Activated CD8-positive, alpha-beta memory T cell treated with anti-CD3 and anti-CD28 coated beads for 36 hours (primary cell): ENCODE data around the gene RNF144B. TPM values are rescaled to one million over a fixed set of nuclear protein-coding genes. Genes with fewer than 3 reads are reported as not detected.

Experiments
- total RNA-seq, 2 experiments: library from RNA; stranded (reverse); gene quantifications; one replicate each; pipeline ENCODE4 v1.2.3, GENCODE V29; 2021

RNF144B gene
- total RNA-seq, 2 experiments from 2014 or later: 0.36 to 0.61 TPM

Other genes with a start within 250 kb of the RNF144B start
- gene TPMT, start 232.3 kb upstream of the RNF144B start, total RNA-seq: 10 to 100 TPM in 1 of 2 experiments, 1 to 10 TPM in 1; 9.9 to 10.0 TPM
- 10 to 100 TPM; 13.7 TPM for gene KDM1B, start 231.9 kb upstream of the RNF144B start, total RNA-seq
- 100 to 1,000 TPM; 174 to 176 TPM for gene DEK, start 122.8 kb upstream of the RNF144B start, total RNA-seq